Type B pancreatic cell (in vitro differentiated cells): ENCODE data around the gene CARD14. TPM values are rescaled to one million over a fixed set of nuclear protein-coding genes. Genes with fewer than 3 reads are reported as not detected.

Source experiments
- DNase-seq: peaks from one replicate; pipeline ENCODE4 v3.0.0; 2021; ENCODE audit warnings: mixed read lengths; ENCODE audit not compliant: unreplicated experiment; ENCODE audit errors: extremely low spot score
- H3K27ac Mint-ChIP-seq: 2 replicates; pipeline ENCODE4 v1.8.0; 2021; ENCODE audit warnings: mild to moderate bottlenecking, mixed read lengths
- H3K27me3 Mint-ChIP-seq: 2 replicates; pipeline ENCODE4 v1.8.0; 2021; ENCODE audit warnings: mixed read lengths
- H3K36me3 Mint-ChIP-seq: 2 replicates; pipeline ENCODE4 v1.8.0; 2021; ENCODE audit warnings: mixed read lengths
- H3K4me1 Mint-ChIP-seq: one replicate; pipeline ENCODE4 v1.8.0; 2021; ENCODE audit warnings: mixed read lengths; ENCODE audit not compliant: unreplicated experiment
- H3K4me3 Mint-ChIP-seq: 2 replicates; pipeline ENCODE4 v1.8.0; 2021; ENCODE audit warnings: mild to moderate bottlenecking, mixed read lengths
- H3K9me3 Mint-ChIP-seq: 2 replicates; pipeline ENCODE4 v1.8.0; 2021; ENCODE audit warnings: mixed read lengths
- CTCF ChIP-seq: fragments of 200-600 bp; sonication (generic); conservative IDR thresholded peaks from 2 replicates; pipeline ENCODE4 v1.5.0; 2021; ENCODE audit warnings: antibody characterized with exemption, mild to moderate bottlenecking
- total RNA-seq: library from RNA; stranded (reverse); gene quantifications from 2 replicates; pipeline ENCODE4 v1.2.1, GENCODE V29; 2021; ENCODE audit warnings: low replicate concordance

The CARD14 gene
- total RNA-seq, 1 donor from 2014 or later = 1.9 TPM

GRCh38 chr17:80208050-80208449 is 38.2 kb downstream of the CARD14 start:
- Mint-ChIP-seq H3K4me3 (no peak overlapping the region), H3K9me3 (no peaks in the 10 kb centered on the region), H3K4me1 (no peaks in the 10 kb centered on the region), H3K27ac (no peak overlapping the region), H3K27me3 (no peaks in the 10 kb centered on the region), H3K36me3 (no peaks in the 10 kb centered on the region)
- no peak for DNase-seq
- no peak for TF ChIP-seq CTCF

GRCh38 chr17:80209765-80210164 is 39.9 kb downstream of the CARD14 start:
- Mint-ChIP-seq H3K4me1 (no peaks in the 10 kb centered on the region), H3K27ac (no peak overlapping the region), H3K9me3 (no peaks in the 10 kb centered on the region), H3K36me3 (no peaks in the 10 kb centered on the region), H3K27me3 (no peaks in the 10 kb centered on the region), H3K4me3 (no peak overlapping the region)
- TF ChIP-seq CTCF = no peak
- DNase-seq = no peak

- no peak overlapping the region for H3K4me3 Mint-ChIP-seq
- no peaks in the 10 kb centered on the region for H3K27me3 Mint-ChIP-seq
- no peaks in the 10 kb centered on the region for H3K9me3 Mint-ChIP-seq
- DNase-seq = no peak
- no peaks in the 10 kb centered on the region for H3K4me1 Mint-ChIP-seq
- TF ChIP-seq CTCF = no peak
- no peaks in the 10 kb centered on the region for H3K36me3 Mint-ChIP-seq
- no peak overlapping the region for H3K27ac Mint-ChIP-seq
These were observed 40.7 kb downstream of the CARD14 start for GRCh38 chr17:80210348-80211108.

GRCh38 chr17:80212109-80212508 is 42.3 kb downstream of the CARD14 start:
- TF ChIP-seq CTCF = no peak
- no peak overlapping the region for H3K4me3 Mint-ChIP-seq
- DNase-seq = no peak
- no peaks in the 10 kb centered on the region for H3K9me3 Mint-ChIP-seq
- H3K27ac Mint-ChIP-seq = no peak overlapping the region
- no peaks in the 10 kb centered on the region for H3K4me1 Mint-ChIP-seq
- H3K36me3 Mint-ChIP-seq = peaks cover 4% of the 10 kb centered on the region
- no peaks in the 10 kb centered on the region for H3K27me3 Mint-ChIP-seq

DNA sequence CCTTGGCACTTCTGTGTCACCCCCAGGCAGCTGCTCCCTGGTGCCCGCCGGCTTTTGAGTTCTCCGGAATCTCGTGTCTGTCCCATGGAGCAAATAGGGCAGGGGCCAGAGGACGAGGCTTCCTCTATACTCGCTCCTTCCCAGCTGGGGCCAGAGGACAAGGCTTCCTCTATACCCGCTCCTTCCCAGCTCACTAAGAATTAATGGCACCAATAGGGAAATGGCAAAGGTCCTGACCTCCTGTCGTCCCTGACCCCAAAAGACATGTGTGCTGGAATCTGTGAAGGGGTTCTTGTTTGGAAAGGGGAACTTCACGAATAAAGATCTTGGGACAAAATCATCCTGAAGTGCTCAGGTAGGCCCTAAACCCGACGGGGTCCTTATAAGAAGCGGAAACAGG is 42.7 kb downstream of the CARD14 start:
- peaks cover 7% of the 10 kb centered on the region for H3K36me3 Mint-ChIP-seq
- no peak for TF ChIP-seq CTCF
- no peaks in the 10 kb centered on the region for H3K4me1 Mint-ChIP-seq
- DNase-seq = no peak
- no peaks in the 10 kb centered on the region for H3K9me3 Mint-ChIP-seq
- H3K4me3 Mint-ChIP-seq = no peak overlapping the region
- H3K27me3 Mint-ChIP-seq = no peaks in the 10 kb centered on the region
- no peak overlapping the region for H3K27ac Mint-ChIP-seq
